ENCODE data around the gene CHRND. TPM values are rescaled to one million over a fixed set of nuclear protein-coding genes. Genes with fewer than 3 reads are reported as not detected.

The CHRND gene
- total RNA-seq, 1 experiment from 2014 or later = not detected

- POLR2A ChIA-PET = interaction anchor here (0.9 kb wide), 1 partner anchor 12 kb away, joined by 3 read pairs; the partner anchor contains the start of genes EIF4E2 and TIGD1
- TF ChIP-seq ATF1 (CRISPR knock-in tag; IDR thresholded peaks at IDR 0.05) (no peak), RORB (CRISPR knock-in tag; IDR thresholded peaks at IDR 0.05) (no peak), JUN (CRISPR knock-in tag; IDR thresholded peaks at IDR 0.05) (no peak)
- TF ChIP-seq, protein P1, sequence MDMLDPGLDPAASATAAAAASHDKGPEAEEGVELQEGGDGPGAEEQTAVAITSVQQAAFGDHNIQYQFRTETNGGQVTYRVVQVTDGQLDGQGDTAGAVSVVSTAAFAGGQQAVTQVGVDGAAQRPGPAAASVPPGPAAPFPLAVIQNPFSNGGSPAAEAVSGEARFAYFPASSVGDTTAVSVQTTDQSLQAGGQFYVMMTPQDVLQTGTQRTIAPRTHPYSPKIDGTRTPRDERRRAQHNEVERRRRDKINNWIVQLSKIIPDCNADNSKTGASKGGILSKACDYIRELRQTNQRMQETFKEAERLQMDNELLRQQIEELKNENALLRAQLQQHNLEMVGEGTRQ (CRISPR knock-in tag; IDR thresholded peaks at IDR 0.05) = 0 out of 2 replicates have a peak, but pooled peaks have one; percentile 17
- no peak for DNase-seq (ENCODE audit: low spot score)
- H3K4me3 Mint-ChIP-seq = no peak overlapping the region
- H3K36me3 Mint-ChIP-seq = peaks cover 69% of the 10 kb centered on the region
- ATAC-seq = peak; percentile 56; the same call in 1 of the 2 replicates
- no peaks in the 10 kb centered on the region for H3K4me1 Mint-ChIP-seq
- no peaks in the 10 kb centered on the region for H3K27me3 Mint-ChIP-seq (ENCODE audit: low read depth)
- H3K27ac Mint-ChIP-seq = no peak overlapping the region
- CTCF ChIA-PET = interaction anchor here (0.9 to 1.7 kb wide), 4 partner anchors 16 to 39 kb away, joined by 3 to 4 read pairs (median 4); partner anchors contain the start of gene CHRNG
- H3K9me3 Mint-ChIP-seq = no peaks in the 10 kb centered on the region
These were observed 36.7 kb downstream of the CHRND start for GRCh38 chr2:232562515-232563151.

DNA sequence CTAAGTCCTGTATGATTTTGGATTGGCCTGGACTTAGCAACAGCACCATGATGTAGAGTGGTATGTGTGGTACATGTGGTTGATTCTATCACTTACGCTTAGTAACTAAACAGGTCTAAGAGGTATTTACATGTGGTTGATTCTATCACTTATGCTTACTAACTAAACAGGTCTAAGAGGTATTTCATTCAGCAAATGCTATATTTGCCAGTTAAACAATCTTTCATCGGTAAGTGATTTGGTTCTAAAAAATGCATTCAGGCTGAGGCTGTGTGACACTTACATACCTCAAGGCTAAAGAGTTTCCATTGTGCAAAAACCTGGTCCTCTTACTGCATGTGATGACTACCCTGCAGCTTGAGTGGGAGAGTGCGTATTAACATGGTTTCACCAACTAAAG is 37.6 kb downstream of the CHRND start:
- no peak overlapping the region for H3K4me3 Mint-ChIP-seq
- no peaks in the 10 kb centered on the region for H3K27me3 Mint-ChIP-seq (ENCODE audit: low read depth)
- H3K4me1 Mint-ChIP-seq = no peaks in the 10 kb centered on the region
- CTCF ChIA-PET = interaction anchor here (1.7 kb wide), 1 partner anchor 39 kb away, joined by 4 read pairs; no protein-coding TSS in a partner anchor
- no peaks in the 10 kb centered on the region for H3K9me3 Mint-ChIP-seq
- POLR2A ChIA-PET = no interaction called here
- H3K27ac Mint-ChIP-seq = no peak overlapping the region
- no peak for DNase-seq (ENCODE audit: low spot score)
- peaks cover 73% of the 10 kb centered on the region for H3K36me3 Mint-ChIP-seq
- ATAC-seq = no peak
- TF ChIP-seq NR1H2 (CRISPR knock-in tag; IDR thresholded peaks at IDR 0.05) (no peak), ZMAT4 (CRISPR knock-in tag; IDR thresholded peaks at IDR 0.05) (no peak), ZNF317 (CRISPR knock-in tag; IDR thresholded peaks at IDR 0.05; ENCODE audit: borderline replicate concordance, low read depth) (no peak), IRF2 (CRISPR knock-in tag; IDR thresholded peaks at IDR 0.05; ENCODE audit: borderline replicate concordance, low read depth) (no peak), SP1 (CRISPR knock-in tag; conservative IDR thresholded peaks at IDR 0.05) (no peak), ZNF281 (CRISPR knock-in tag; IDR thresholded peaks at IDR 0.05) (no peak), TCF7 (CRISPR knock-in tag; IDR thresholded peaks at IDR 0.05; ENCODE audit: low read depth) (no peak), EMX1 (CRISPR knock-in tag; IDR thresholded peaks at IDR 0.05) (no peak), TEAD1 (CRISPR knock-in tag; IDR thresholded peaks at IDR 0.05) (no peak), ZNF121 (CRISPR knock-in tag; IDR thresholded peaks at IDR 0.05) (no peak), FOXK1 (CRISPR knock-in tag; IDR thresholded peaks at IDR 0.05) (no peak), ATF3 (CRISPR knock-in tag; conservative IDR thresholded peaks at IDR 0.05) (no peak), CREB1 (CRISPR knock-in tag; IDR thresholded peaks at IDR 0.05) (no peak), ZNF219 (CRISPR knock-in tag; IDR thresholded peaks at IDR 0.05; ENCODE audit: borderline replicate concordance) (no peak)
- TF ChIP-seq, protein P2, sequence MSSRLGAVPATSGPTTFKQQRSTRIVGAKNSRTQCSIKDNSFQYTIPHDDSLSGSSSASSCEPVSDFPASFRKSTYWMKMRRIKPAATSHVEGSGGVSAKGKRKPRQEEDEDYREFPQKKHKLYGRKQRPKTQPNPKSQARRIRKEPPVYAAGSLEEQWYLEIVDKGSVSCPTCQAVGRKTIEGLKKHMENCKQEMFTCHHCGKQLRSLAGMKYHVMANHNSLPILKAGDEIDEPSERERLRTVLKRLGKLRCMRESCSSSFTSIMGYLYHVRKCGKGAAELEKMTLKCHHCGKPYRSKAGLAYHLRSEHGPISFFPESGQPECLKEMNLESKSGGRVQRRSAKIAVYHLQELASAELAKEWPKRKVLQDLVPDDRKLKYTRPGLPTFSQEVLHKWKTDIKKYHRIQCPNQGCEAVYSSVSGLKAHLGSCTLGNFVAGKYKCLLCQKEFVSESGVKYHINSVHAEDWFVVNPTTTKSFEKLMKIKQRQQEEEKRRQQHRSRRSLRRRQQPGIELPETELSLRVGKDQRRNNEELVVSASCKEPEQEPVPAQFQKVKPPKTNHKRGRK (CRISPR knock-in tag; IDR thresholded peaks at IDR 0.05; ENCODE audit: borderline replicate concordance) = no peak
- TF ChIP-seq, protein P3, sequence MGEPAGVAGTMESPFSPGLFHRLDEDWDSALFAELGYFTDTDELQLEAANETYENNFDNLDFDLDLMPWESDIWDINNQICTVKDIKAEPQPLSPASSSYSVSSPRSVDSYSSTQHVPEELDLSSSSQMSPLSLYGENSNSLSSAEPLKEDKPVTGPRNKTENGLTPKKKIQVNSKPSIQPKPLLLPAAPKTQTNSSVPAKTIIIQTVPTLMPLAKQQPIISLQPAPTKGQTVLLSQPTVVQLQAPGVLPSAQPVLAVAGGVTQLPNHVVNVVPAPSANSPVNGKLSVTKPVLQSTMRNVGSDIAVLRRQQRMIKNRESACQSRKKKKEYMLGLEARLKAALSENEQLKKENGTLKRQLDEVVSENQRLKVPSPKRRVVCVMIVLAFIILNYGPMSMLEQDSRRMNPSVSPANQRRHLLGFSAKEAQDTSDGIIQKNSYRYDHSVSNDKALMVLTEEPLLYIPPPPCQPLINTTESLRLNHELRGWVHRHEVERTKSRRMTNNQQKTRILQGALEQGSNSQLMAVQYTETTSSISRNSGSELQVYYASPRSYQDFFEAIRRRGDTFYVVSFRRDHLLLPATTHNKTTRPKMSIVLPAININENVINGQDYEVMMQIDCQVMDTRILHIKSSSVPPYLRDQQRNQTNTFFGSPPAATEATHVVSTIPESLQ (CRISPR knock-in tag; IDR thresholded peaks at IDR 0.05) = no peak
- TF ChIP-seq, protein P4, sequence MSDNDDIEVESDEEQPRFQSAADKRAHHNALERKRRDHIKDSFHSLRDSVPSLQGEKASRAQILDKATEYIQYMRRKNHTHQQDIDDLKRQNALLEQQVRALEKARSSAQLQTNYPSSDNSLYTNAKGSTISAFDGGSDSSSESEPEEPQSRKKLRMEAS (CRISPR knock-in tag; IDR thresholded peaks at IDR 0.05) = no peak
- TF ChIP-seq, protein P5, sequence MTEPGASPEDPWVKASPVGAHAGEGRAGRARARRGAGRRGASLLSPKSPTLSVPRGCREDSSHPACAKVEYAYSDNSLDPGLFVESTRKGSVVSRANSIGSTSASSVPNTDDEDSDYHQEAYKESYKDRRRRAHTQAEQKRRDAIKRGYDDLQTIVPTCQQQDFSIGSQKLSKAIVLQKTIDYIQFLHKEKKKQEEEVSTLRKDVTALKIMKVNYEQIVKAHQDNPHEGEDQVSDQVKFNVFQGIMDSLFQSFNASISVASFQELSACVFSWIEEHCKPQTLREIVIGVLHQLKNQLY (CRISPR knock-in tag; IDR thresholded peaks at IDR 0.05) = no peak
- TF ChIP-seq, protein P6, sequence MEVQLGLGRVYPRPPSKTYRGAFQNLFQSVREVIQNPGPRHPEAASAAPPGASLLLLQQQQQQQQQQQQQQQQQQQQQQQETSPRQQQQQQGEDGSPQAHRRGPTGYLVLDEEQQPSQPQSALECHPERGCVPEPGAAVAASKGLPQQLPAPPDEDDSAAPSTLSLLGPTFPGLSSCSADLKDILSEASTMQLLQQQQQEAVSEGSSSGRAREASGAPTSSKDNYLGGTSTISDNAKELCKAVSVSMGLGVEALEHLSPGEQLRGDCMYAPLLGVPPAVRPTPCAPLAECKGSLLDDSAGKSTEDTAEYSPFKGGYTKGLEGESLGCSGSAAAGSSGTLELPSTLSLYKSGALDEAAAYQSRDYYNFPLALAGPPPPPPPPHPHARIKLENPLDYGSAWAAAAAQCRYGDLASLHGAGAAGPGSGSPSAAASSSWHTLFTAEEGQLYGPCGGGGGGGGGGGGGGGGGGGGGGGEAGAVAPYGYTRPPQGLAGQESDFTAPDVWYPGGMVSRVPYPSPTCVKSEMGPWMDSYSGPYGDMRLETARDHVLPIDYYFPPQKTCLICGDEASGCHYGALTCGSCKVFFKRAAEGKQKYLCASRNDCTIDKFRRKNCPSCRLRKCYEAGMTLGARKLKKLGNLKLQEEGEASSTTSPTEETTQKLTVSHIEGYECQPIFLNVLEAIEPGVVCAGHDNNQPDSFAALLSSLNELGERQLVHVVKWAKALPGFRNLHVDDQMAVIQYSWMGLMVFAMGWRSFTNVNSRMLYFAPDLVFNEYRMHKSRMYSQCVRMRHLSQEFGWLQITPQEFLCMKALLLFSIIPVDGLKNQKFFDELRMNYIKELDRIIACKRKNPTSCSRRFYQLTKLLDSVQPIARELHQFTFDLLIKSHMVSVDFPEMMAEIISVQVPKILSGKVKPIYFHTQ (CRISPR knock-in tag; IDR thresholded peaks at IDR 0.05) = no peak
